Activated effector memory CD4-positive, alpha-beta T cell treated with anti-CD3 and anti-CD28 coated beads, Interleukin-2, amount 50 U/mL, for 16 hours (primary cell): ENCODE measurements around the gene CORO7.
A peak's percentile ranks its signal among the peaks of the same experiment; 100 is the strongest.

ENCODE experiments used
- DNase-seq: peaks from one replicate; pipeline ENCODE4 v3.0.0-alpha.2; 2020

CORO7 gene

DNA sequence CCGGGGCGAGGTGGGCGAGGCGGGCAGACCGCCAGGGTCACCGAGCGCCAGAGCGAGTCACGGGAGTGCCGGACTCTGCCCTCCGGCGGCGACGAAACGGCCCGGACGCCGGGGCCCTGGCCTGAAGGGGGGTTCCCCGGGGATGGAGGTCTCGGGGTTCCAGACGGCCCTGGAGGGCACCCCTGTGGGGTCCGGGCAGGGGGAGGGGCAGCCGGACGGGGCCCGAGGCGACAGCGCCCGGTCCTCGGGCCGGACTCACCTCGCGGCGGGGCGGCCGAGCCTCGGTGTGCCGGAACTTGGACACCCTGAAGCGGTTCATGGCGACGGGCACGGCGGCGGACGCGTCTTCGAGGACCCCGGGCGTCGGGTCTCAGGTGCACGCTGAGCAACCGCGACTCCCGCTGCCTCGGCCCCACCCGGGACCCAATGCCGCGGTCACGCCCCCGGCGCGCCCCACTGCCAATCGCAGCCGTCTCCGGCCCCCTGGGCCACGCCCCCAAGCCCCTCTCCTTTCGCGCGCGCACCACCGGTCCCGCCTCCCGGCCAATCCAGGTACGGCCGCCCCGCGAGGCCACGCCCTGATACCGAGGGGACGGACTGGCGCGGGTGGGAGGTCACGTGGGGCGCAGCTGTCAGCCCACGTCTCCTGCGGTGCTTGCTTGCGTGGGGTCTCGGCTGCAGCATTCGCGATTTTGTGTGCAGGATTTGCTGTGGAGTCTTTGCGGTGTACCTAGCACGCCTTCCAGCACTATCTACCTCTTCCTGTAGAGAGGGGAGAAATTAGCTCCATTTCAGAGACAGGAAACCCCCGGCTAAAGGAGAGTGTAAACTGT, at the start of gene CORO7:
CORO7 (minus strand) TSS at position 397 of the 833 bp plus-strand sequence; CDS start at position 319, 78 bp downstream.
- peak; percentile 99 for DNase-seq

DNA sequence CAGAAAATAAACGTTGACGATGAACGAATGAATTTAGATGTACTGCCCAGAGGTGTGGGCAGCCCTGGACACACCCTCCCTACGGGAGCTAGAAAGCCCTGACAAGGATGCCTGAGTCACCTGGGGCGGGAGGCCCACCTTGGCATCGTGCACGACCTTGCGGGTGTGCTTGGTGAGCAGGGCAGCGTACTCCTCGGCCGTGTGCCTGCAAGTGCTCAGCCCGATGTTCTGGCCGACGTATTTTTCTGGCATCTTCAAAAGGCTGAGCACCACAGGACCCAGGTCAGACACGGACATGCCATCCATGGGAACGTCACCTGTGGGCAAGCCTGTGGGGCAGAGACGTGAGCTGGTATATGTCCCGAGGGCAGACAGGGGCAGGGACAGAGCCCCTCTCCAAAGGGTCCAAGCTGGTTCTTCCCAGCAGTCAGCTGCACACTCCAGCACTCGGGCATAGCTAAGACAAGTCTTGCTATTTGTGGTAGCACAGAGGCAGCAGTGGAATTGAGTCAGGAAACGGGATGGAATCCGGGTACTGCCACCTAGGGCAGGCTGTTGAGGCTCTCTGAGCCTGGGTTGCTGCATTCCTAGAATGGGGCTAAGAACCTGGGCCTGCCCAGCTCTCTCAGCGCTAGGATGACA, 47.2 kb upstream of the CORO7 start:
- DNase-seq = no peak

DNA sequence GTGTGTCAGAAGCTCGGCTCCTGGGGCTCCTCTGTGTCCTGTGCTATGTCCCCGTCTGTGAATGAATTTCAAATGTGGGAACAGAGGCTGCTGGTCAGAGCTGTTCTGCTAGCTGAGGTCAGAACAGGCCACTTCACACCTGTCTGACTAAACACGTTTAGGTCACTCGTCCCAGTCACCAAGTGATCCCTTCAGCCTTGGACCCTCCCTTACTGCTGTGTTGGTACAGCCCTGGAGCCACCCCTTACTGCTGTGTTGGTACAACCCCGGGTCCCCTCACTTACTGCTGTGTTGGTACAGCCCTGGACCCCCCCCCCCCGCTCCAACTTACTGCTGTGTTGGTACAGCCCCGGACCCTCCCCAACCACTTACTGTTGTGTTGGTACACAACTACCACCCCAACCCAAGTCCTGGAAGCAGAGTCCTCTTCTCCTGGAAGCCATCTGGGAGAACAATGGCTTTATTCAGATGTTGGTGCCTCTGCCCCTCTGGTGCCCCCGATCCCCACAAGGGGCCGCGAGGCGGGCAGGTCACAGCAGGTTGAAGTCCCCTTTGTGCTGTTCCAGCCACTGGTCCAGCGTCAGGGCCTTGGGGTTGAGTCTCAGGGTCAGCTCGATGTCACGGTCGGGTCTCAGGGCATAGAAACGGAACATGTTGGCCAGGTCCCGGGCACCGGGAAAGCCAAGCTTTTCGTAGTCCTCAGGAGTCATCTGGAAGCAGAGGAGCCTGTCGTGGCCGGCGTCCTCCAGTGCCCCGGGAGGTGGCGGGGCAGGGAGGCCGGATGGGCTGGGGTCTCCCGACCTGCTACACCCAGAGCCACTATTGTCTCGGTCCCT, 45.1 kb upstream of the CORO7 start:
- no peak for DNase-seq

DNA sequence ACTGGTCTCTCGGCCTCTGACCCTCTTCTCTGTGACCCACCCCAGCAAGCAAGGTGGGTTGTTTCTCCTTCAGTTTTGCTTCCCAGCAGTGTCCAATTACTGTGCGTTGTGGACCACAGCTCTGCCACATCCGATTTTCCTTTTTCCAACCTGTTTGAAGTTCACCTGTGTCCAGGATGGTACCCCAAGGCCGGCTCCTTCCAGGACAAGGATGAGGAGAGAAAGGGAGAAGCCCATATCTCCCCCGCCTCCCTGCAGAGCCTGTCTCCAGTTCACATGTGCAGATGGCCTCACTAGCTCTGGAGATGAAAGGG, 44.5 kb upstream of the CORO7 start:
- DNase-seq = no peak

DNA sequence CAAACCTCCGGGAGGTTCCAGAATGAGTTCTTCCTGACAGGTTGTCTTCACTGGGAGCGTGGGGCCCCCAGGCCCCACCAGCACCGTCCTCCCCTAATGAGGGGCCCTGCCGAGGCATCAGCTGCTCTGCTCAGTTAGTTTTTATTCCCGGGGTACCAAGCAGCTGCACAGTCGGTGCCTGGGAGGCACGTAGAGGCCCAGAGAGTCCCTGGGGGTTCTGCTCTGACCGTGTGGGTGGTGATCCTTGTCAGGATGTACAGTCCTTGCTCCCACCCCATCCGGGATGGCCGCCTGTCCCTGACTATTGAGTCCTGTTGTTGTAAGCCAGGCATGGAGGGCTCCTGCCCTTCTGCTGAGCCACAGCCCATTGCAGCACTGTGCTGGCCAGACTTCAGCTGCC, 39.6 kb upstream of the CORO7 start:
- DNase-seq = no peak

DNA sequence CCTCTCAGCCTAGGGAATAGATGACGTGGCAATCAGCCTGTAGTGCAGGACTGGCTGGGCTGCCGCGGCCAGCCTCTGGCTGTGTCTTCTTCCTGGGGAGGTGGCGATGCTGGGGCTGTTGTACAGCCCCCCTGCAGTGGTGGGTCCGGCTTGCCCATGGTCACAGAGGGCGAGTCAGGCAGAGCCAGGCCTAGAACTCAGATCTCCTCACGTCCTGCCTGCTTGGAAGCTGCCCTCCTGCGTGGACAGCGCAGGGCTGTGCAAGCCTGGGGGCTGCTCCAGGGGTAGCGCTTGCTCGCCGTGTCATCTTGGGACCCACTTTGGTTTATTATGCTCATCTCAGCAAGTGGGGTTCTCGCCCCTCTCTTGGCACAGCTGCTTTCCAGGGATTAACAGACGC, 38.7 kb upstream of the CORO7 start:
- no peak for DNase-seq

DNA sequence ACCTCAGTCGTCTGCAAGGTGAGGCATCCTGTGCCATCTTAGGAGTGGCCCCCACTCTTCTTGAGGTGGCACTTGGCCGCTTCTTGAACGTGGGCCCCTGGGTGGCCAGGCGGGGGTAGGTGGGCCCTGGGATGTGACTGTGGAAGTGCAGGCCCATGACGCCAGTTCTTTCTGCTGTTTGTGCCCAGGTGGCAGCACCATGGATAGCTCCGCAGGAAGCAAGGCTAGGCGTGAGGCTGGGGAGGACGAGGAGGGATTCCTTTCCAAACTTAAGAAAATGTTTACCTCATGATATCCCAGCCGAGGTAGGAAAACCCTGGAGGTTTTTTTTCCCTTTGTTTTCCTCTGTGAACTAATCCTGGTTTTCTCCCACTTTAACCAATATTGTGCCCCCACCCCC, 38.2 kb upstream of the CORO7 start:
- DNase-seq = no peak

DNA sequence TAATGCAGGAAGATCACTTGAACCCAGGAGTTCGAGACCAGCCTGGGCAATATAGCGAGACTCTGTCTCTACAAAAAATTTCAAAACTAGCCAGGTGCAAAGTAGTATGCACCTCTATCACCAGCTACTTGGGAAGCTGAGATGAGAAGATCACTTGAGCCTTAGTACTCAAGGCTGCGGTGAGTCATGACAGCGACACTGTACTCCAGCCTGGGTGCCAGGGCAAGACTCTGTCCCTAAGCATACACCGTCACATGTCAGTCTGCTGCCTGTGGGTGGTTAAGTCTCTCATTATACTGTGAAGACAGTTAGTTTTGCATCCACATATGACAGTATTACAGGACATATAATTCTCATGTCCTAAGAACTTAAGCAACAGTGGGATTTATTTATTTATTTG, 36.3 kb upstream of the CORO7 start:
- no peak for DNase-seq

DNA sequence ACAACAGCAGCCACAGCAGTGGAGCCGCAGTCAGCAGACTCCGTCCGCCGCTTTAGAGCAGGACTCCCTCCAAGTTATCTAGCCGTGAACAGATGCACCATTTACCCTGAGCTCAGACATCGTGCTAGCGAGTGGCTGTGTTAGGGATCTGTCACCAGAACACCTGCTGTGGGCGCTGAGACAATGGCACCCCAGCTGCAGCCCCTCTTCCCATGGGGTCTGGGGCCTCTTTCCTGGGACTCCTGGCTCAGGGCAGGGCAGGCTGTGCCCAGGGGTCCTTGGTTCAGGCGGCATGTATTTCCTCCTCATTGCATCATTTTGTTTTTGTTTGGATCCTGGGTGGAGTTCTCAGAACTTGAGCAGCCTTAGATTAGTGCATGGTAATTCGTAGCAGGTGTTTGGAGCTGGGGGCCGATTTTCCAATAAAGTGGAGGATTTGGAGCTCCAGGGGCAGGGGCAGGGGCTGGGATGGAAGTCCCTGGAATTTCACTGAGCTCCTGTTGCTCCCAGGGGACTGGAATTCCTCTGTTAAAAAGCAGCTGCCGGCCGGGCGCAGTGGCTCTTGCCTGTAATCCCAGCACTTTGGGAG, 34.6 kb upstream of the CORO7 start:
- no peak for DNase-seq

DNA sequence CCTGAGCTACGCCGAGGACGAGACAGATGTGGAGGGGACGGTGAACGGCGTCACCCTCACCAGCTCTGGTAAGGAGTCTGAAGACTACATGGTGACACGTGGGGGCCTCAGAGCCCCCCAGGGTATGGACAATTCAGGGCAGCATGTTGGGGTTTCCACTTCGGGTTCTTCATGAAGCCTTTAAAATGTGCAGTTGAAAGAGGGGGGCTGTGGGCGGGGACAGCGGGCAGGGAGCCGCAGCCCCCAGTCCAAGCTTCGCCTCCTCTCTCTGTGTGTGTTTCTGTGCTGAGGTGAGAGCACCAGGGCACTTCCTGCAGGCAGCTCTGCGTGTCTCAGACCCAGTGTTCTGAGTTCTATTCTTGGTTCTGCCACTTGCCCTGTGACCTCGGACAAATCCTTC, 34.0 kb upstream of the CORO7 start:
- no peak for DNase-seq

DNA sequence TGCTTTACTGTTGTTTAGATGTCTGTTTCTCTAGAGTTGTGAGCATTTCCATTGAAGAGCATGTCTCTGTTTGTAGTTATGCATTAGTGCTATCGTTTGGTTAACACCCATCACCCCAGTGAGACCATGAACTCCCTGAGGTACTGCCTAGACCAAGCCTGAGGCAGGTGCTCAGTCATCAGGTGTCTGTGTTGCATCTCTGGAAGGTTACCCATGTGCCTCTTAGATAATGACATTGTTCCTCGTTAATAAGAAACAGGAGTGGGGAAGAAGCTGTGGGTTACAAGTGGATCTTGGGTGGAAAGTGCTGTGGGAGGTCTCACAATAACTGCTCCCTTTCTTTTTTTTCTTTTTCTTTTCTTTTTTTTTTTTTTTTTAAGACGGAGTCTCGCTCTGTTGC, 27.6 kb upstream of the CORO7 start:
- no peak for DNase-seq

DNA sequence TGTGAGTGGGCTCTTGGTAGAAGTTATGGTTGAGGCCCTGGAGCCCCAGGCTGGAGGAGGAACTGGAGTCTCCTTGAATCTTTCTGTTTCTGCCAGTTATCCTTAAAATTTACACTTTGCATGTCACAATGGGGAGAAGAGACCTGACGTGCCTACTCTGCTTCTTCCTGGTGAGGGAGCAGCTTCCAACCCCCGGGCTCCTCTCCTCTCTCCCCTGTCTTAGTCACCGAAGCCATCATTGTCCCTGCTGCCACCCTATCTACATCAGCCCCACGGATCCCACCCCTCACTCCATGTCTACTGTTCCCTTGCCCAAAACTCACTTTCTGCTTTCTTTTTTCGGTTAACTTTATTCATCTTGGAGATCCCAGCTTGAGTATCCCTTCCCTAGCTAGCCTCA, 26.9 kb upstream of the CORO7 start:
- DNase-seq = no peak

DNA sequence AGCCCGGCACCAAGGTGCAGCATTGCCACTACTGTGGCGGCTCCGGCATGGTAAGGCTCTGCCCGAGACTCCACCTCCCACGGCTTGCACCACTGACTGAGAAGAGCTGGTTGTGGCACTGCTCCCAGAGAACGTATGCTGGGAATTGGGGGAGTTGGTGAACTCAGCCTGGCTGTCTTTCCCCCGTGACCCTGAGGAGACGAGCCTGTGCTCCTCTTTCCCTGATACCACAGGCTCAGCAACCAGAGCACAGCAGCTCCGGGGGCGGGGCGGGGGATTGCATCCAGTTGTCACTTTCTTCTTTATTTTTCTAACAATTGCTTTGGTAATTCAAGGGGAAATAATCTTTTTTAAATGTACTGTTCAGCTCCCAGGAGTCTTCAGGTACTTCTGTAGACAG, 26.0 kb upstream of the CORO7 start:
- DNase-seq = no peak

DNA sequence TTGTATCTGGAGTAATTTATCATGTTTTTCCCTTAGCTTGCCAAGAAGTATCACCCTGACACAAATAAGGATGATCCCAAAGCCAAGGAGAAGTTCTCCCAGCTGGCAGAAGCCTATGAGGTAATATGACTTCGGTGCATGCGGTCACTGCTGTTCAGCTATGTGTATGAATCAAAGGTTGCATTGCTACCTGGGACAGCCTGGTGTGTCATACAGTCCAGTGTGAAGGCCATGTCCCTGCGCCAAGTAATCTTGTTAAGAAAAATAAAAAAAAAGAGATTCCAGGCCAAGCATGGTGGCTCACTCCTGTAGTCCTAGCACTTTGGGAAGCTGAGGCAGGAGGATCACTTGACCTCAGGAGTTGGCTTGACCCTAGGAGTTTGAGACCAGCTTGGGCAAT, 21.0 kb upstream of the CORO7 start:
- DNase-seq = no peak

DNA sequence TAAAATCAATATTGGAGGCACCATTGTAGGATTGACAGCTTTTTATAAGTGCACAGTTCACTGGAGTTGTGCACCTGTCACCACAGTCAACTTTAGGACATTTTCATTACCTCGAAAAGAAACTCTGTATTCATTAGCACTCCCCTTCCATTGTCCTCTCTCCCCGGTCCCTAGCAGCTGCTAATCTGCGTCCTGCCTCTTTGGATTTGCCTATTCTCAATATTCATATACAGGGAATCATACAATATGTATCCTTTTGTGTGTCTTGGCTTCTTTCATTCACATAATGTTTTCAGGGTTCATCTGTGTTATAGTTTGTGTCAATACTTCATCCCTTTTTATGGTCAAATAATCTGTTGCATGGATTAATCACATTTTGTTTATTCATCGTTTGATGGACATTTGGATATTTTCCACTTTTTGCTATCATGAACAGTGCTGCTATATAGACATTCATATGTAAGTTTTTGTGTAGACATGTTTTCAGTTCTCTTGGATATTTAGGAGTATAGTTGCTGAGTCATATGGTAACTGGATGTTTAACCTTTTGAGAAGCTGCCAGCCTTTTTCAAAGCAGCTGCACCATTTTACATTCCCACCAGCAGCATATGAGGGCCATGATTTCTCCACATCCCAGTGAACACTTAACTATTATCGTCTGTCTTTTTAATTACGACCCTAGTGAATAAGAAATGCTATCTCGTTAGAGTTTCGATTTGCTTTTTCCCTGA, 19.1 kb upstream of the CORO7 start:
- DNase-seq = no peak

DNA sequence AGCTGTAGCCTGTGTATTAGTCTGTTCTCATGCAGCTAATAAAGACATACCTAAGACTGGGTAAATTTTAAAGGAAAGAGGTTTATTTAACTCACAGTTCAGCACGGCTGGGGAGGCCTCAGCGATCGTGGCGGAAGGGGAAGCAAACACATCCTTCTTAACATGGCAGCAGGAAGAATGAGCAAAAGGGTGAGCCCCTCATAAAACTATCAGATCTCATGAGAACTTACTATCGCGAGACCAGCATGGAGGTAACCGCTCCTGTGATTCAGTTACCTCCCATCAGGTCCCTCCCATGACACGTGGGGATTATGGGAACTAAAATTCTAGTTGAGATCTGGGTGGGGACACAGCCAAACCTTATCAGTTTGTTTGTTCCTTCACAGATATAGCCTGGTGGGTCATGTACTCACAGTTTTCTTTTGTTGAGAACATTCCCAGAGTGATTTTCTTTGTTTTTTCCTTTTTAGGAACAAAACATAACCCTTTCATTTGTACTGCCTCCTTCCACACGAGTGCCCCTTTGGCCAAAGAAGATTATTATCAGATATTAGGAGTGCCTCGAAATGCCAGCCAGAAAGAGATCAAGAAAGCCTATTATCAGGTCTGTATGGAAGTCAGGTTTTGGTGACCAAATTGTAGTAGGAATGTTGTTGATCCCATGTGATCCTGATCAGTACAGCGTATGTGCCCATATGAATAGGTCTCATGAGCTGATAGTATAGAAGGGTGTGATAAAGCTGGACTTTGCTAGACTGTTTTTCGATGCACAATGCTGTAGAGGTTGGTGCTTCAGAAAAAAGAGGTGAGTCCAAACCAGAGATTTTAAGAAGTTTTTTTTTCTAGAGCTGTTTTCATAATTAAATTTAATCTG, 17.8 kb upstream of the CORO7 start:
- no peak for DNase-seq

DNA sequence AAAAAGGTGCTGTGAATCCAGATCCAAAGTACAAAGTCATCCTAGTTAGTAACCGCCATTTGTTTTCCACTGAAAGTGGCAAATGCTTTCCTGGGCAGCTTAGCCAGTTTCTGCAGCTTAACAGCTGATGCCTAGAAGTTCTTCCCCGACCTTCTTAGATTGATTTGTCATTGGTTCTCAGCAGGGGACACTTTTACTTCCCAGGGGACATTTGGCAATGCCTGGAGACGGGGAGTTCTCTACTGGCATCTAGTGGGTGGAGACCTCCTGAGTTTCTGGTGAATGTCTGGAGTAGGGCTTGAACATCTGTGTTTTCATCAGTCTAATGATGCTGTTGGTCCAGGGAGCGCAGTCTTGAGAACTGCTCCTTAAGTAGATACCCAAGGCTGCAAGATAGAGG, 16.8 kb upstream of the CORO7 start:
- DNase-seq = no peak

DNA sequence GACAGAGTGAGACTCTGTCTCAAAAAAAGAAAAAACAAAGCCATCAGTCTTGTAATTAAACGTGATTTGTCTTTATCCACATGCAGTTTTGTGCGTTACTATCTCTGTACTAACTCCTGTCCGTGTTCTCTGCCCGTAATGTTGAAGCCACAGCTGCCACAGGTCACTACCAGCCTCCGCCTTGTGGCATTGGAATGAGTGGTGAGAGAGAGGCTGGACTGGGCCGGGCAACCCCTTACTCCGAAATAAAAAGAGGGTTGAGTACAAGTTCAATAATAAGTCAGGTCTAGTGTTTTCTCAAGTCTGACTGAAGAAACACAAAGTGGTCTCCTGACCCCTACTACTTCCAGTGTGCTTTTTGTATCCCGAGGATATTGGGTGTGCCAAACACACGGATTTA, 14.6 kb upstream of the CORO7 start:
- DNase-seq = no peak

DNA sequence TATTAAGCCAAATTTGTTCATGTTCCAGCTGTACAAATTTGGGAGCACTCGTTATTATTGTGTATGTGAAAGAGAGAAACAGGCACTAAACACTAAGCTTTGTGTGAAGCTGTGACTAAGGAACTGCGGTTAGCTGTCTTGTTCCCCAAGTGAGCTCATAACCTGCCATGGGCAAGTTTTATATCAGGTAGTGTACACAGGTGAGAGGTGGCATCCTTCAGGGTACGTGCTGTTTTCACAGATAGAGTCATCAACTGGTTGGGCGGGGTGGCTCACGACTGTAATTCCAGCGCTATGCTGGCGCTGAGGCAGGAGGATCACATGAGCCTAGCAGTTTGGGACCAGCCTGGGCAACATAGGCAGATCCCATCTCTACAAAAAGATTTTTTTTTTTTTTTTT, 12.1 kb upstream of the CORO7 start:
- DNase-seq = no peak

DNA sequence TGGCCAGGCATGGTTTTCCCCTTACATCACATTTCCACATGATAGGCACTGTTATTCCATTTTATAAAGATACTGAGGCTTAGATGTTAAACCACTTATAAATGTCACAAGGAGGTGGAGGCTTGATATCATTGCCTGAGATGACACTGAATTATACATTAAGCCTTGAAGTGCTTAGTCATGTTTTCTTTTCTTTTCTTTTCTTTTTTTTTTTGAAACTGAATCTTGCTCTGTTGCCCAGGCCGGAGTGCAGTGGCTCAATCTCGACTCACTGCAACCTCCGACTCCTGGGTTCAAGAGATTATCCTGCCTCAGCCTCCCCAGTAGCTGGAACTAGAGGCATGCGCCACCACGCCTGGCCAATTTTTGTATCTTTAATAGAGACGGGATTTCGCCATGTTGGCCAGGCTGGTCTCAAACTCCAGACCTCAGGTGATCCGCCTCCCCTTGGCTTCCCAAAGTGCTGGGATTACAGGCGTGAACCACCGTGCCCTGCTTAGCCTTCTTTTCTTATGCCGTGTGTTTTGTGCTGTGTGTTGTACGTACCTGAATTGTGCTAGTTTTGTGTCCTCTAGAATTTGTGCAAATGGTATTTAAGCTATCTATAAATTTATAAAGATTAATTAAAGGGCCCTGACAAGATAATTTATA, 10.5 kb upstream of the CORO7 start:
- no peak for DNase-seq

DNA sequence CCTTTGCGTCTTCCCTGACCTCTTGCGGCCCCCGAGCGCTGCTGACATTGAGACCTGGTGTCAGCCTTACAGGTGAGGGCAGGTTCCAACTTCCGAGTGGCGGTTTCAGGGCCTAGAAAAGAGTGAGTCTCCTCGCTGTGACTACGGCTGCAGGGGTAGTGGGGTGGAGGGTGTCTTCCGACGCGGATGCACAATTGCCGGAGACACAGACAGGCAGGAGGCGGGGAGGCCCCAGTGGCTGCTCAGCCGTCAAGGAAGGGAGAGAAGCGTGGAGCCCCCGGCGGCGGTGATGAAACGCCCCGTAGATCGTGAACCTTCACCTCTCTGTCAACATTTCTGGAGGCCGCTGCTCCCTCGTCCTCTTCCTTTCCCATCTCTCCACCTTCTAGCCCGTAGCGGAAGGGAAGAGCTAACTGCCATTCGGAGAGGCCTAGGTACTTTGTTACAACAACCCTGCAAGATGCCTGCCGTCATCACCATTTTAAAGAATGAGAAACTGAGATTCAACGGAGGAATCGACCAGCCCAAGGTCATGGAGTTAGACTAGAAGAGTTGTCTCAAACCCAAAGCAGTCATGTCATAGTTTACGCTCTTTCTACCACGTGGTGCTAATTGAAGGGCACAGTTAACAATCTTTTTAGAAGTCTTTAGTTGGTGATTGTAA, 9.8 kb upstream of the CORO7 start:
- DNase-seq = no peak
